Suppressor macrophage treated with lipopolysaccharide for 4 hours (primary cell): Measurements from ENCODE around the gene PPP1R14C.
"Not testable (repeated sequence)": the region's sequence is repeated elsewhere in the genome, so short reads cannot be mapped to it uniquely, and the experiment has no call there.

Experiments
- DNase-seq: peaks from one replicate; pipeline ENCODE4 v3.0.0-alpha.2; 2020

Gene PPP1R14C

DNA sequence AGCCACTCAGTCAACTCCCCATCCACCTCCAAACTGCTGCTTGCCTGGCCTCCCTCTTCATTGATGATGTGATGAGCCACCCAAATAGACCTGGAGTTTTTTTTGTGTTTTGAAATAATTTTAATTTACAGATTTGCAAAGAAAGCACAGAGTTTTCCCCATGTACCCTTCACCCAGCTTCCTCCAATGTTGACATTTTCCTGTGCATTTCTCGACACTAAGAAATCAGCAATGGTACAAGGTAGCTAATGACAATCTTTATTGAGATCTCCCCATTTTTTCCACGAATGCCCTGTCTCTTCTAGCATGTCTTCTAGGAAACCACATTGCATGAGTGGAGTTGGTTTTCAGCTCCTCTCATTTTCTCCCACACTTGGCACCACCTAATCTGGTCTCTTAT is 30.1 kb downstream of the PPP1R14C start:
- no peak for DNase-seq

DNA sequence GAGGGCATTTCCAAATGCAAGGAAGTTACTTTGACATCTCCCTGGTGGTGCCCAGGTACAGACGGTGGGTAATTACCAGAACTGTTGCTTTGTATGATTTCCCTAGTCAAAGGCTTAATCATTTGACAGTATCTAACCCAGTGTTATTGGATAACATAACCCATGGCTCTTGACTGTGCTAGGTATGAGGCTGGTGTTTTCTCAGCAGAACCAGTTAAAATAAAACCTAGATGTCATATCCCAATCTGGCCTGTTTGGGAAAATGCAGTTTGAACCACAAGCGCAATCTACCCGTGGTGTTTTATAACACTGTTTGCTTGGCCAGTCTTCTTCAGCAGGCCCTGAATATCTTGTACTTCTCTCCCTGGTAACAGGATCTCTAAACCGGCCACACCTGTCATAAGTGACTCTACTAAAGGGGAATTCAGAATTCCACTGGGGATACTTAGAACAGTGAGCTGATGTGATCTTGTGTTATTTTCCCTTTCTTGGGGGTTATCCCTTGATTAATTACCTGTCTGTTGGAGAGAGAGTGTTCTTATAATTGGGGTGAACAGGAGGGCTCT is 32.8 kb downstream of the PPP1R14C start:
- DNase-seq: no peak

DNA sequence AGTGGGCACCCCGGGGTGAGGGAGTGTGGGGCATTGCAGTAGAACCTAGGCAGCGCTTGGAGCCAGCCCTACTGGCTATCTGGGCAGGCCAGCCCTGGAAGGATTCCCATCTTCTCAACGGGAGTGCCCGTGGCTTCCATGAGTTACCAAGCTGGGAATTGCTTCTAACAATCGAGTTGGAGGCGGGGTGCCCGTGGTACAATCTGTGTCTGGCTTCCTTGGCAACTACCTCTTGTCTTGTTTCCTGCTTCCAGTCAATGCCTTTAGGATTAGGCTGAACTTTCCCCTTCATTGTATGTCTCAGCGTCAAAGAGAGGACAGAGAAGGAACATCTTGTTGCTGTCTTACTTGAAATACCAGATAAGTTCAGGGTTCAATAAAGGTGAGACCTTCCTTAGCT is 33.3 kb downstream of the PPP1R14C start:
- no peak for DNase-seq

DNA sequence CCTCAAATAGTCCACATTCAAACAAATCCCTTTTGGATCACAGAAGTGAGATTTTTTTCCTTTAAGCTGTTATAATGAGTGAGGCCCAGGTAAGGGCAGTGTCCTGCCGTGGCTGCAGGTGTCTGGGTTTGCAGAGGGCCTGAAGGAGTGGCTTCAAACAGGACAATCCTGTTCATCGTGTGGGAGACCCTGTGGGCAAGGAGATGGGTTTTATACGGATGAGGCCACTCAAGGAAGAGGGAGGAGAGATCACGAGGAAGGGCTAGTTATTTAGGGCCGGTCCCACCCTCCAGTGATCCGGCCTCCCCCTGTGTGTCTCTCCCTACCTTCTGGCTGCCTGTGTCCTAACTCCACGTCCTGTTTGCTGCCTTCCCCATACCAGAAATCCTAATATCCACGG is 33.8 kb downstream of the PPP1R14C start:
- DNase-seq: no peak

DNA sequence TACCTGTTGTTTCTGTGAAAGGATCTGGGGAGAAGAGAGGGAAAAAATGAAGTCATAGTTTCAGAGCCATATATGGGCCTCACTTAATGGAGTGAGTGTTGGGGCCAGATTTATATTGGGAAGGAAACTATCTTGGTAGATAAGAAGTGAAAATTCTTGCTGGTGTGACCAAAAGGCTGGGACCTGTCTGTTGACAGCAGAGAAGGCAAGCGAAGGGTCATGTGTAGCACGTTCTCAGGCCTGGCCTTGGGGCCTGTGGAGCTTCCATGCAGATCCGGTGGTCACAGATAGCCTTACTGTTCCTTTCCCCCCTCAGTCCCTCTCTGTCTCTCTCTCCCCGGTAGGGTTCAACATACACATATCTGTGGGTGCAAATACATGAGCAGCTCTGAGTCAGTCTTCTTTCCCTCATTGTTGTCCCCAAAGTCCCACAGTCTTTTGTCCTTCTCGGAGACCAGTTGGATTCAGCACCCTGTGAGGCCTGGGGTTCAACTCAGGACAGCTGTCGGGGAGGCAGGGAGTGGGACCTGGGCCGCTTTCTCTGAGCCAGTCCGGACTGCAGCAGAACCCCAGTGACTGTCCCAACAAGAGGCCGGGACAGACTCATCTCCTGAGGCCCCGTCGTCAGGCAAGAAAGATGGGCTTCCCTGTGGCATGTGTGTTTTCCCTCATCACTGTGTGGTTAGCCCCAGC is 34.6 kb downstream of the PPP1R14C start:
- DNase-seq: no peak

DNA sequence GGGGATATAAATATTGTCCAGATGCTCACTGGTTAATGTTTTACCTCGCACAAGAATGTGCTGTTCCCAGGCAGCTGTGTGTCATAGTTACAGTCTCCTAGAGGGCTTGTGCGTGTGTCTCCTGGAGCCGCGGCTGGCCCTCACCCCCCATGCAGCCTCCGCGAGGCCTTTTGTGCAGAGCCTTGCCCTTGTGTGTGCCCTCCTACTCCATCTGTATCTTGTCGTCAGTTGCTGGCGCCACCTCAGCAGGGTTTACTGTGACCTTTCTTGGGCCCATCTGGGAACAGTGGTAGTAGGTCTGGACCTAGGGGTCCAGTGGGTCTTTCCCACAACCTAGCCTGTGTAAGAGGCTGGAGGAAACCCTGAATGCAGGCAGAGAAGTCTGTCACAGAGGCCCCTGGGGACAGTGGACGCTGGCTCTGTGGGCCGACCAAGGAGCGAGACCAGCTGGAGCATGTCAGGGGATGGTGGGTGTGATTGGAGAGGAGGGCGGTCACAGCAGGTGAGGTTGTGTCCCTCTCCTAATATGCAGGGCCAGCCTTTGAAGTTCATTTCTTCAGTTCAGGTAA is 35.2 kb downstream of the PPP1R14C start:
- no peak for DNase-seq

DNA sequence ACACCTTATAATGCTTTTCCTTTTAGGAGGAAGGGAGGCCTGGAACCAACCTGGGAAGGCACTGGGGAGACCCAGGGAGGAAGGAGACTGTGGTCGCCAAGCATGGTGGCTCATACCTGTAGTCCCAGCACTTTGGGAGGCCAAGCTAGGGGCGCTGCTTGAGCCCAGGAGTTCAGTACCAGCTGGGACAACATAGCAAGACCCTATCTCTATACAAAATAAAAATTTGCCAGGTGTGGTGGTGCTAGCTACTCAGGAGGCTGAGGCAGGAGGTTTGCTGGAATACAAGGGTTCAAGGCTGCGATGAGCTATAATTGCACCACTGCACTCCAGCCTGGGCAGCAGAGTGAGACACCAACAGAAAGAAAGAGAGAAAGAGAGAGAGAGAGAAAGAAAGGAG is 36.2 kb downstream of the PPP1R14C start:
- no peak for DNase-seq

DNA sequence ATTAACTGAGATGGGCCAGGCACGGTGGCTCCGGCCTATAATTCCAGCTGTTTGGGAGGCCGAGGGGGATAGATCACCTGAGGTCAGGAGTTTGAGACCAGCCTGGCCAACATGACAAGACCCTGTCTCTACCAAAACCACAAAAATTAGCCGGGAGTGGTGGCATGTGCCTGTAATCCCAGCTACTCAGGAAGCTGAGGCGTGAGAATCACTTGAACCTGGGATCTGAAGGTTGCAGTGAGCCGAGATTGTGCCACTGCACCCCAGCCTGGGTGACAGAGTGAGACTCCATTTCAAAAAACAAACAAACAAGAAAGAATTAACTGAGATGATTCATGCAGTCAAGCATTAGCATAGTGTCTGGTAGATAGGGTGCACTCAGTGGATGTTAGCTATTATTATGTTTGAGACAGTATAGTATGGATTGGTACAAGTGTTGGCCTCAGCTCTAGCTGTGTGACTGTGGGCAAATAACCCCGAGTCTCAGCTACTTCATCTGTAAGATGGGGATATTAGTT is 37.1 kb downstream of the PPP1R14C start:
- DNase-seq: not testable (repeated sequence)

DNA sequence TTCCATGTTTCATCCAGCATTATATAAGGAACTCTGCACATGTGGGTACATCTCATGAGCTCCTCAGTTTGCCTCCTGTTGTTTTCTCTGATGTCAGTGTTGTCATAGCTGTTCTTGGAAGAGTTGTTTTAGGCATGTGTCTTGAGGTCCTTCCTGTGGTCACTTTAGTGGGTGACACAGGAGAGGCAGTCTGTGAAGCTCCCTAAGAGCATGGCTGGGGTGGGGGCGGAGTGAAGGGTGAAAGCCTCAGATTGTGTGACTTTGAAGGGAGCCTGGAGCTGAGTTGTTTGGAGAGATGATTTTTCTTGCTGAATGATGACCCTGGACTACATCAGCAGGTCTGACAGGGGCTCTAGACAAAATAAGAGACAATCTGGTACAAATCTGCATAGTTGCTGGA is 37.7 kb downstream of the PPP1R14C start:
- no peak for DNase-seq

DNA sequence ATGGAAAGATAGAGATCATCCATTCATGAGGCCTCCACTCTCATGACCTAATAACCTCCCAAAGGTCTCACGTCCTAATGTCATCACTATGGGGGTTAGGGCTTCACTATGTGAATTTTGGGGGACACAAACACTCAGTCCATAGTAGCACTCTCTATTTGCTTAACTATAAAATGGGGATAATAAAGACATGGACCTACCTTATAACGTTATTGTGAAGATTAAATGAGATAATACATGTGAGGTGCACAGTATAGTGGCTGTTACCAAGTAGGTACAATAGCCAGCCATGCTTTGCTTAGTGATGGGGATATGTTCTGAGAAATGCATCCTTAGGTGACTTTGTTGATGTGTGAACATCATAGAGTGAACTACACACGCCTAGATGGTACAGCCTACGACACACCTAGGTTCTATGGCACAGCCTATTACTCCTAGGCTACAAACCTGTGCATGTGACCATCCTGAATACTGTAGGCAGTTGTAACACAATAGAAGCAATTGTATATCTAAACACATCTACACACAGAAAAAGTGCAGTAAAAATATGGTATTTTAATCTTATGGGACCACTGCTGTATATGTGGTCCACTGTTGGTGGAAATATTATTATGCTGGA is 39.7 kb downstream of the PPP1R14C start:
- DNase-seq: no peak

DNA sequence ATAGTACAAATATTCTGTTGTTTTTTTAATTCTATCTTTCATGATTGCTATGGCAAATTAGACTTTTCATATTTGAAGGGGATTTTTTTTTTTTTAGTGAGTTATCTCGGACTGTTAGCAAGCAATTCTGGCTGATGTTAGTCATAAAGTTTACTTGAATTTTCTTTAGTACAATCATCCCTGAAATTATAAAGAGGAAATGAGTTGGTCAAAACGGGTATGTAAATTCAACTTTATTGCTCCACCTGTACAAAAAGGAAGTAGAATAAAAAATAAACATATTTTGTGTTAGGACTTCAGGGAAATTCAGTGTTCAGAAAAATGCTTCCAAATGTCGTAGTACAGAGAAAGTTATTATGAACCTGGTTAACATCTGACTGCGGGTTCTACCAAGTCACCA is 40.3 kb downstream of the PPP1R14C start:
- DNase-seq: no peak

DNA sequence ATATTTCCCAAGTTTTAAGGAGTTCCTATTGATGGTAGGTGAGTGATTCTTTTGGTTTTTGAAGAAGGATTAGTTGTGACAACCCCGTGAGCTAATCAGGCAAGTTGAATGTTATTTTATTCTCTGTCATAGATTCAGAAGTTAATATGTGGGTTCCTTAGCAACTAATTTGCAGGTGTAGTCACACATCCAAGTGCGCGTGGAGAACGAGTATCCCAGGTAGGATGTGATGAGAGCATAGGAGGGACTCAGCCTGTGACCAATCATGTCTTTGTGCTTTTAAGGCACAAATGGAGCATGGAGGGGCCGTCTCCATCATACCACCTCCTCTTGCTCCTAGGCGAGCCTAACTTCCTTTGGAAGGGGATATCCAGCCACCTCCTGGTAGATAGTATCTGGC is 41.1 kb downstream of the PPP1R14C start:
- no peak for DNase-seq

DNA sequence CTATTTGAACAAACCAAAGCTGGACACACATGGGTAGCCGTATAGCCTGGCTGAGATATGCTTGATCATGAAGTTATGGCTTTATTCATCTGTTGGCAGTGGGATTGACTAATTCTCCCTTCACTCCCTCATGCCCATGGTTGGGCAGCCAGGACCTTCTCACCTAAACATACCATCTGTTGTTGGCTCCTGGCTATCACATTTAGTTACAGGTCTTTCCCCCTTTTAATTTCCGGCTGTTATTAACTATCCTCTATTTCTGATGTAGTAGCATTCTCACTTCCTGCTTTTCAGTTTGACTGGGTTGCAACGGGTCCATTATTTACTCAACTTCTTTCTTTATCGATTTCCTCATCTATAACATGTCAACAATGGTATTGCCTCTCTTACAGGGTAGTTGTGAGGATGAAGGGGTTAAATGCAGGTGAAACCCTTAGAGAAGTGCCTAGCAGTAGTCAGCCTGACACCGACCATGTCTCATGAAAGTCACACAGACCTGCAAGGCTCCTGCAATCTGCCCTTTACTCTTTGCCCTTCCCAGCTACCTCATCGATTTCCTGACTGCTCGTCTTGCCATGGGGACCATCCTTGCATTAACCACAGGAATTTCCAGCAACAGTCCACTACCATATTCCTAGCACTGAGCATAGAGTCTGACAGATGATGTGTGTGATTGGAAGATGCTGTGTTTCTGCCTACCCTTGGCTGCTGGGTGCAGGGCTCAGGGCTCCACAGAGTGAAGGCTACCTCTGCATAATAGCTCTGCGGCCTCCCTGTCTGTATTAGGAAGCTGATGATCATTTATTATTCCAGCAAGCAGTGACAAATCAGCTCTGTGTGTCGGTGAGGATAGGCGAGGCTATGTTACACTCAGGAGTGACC is 42.2 kb downstream of the PPP1R14C start:
- peak; percentile 12 for DNase-seq

DNA sequence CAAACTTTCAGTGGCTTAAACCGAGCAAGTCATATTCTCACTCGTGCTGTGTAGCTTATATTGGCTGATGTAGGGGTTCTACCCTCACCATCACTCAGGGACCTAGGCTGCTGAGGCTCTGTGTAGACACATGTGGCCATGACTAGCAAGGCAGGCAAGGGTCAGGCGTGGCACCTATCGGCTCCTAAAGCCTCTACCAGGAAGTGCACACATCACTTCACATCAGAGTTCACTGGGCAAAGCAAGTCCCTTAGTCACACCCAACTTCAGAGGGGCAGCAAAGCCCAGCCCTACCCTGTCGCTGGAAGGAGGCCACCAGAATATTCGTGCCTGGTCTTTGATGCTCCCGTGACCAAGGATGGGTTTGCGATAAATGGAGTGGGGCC is 42.9 kb downstream of the PPP1R14C start:
- no peak for DNase-seq

DNA sequence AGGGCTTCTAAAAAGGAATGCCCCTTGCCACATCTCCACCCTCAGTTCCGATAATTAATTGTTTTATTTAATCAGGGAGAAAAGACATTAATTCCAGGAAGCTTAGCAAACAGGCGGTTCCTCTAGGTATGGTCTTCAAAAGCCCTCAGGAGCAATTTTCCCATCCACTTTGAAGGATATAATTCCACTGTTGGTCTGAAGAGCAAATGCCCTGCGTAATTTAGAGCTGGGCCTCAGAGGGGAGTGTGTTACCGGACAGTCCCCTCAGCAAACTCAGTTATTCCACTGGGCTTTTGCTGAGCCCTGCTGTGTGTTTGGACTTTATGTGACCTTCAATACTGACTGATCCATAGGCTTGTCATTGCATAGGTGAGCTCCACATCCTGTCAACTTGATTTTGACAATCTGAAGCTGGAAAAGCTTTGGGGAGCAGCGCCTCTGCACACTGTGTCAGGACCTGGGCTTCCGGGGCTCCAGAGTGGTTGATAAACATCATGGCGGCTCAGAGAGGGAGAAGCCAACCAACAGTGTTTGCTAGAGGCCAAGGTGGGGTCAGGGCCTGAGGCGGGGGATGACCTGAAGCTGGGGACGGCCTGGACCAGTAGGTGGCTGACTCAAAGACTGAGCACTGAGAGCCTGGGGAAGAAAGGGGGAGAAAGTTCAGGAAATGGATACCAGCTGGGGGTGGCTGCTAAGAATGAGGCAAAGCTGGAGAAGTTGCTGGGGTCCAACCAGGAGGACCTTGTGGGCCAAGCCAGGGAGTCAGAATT is 43.5 kb downstream of the PPP1R14C start:
- DNase-seq: no peak

DNA sequence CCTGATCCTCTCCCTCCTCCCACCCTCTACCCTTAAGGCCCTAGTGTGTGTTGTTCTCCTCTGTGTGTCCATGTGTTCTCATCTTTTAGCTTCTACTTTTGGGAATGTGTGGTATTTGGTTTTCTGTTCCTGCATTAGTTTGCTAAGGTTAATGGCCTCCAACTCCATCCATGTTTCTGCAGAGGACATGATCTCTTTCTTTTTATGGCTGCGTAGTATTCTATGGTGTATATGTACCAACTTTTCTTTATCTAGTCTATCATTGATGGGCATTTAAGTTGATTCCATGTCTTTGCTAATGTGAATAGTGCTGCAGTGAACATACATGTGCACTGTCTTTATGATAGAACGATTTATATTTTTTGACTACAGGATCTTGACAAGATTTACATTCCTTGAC is 44.6 kb downstream of the PPP1R14C start:
- DNase-seq: not testable (repeated sequence)

DNA sequence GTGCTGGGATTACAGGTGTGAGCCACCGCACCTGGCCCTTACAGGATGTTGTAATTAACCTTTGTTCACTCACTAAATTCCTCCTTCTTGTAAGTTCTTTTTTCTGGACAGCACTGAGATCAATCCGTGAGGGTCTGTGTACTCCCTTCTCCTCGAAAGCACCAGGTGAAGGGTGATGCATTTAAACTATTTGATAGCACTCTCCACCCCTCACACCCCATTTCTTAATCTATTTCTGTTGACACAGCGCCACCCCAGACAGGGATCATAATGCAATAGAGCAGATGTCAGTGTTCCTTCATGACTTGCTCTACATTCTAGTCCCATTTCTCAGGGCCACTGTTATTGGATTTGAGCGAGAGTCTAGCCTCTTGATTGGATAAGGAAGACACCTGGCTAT is 46.3 kb downstream of the PPP1R14C start:
- DNase-seq: no peak

DNA sequence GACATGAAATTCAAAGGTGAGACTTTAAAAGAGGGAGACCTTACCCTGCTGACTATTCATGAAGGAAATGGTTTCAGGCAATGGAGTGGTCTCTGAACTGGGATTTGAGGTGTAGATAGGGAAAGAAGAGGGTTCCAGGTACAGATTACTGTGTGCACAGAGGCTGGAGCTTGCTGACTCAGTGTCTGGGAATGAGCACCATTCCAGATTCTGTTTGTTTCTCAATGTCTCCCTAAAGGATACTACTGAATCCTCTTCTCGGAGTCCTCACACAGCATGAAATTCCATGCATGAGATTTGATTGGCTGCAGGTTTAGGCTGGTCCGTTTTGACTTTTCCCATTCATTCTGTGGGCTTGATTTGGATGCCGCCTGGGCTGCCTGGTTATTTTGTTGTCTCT is 49.0 kb downstream of the PPP1R14C start:
- no peak for DNase-seq

DNA sequence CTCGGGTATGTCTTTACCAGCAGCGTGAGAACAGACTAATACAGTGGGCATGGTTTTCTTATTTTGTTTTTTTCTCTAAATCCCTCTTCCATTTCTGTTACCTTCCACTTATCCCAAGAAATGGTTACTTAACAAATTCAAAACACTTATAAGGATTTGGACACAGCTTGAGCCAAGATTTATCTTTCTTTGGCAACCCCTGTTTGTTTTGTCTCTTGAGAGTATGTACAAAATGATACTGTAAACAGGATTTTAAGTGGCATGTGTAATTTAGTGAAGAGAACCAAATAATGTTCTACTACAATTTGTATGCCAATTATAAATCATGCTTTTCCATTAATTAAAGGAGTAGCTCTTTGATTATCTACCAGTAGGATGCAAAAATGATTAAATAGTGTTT is 51.4 kb downstream of the PPP1R14C start:
- no peak for DNase-seq

DNA sequence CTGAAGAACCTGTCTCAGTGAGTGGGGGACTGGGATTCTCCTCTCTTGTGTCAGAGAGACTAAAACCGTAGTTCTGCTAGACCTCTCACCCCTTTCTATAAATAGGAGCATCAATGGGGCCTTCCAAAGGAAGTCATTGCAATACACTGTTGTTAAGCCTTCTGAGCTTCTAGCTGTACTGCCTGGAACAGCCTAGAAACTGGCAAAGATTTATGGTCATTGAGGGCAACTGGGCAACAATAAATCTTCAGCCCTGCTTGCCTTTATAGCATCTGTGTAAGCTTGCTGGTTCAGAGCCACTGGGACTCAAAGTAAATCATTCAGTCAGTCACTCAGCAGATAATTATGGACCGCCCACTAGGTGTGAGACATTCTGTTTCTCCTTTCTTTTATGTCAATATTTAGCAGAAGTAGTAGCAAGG is 53.2 kb downstream of the PPP1R14C start:
- peak; percentile 17 for DNase-seq

DNA sequence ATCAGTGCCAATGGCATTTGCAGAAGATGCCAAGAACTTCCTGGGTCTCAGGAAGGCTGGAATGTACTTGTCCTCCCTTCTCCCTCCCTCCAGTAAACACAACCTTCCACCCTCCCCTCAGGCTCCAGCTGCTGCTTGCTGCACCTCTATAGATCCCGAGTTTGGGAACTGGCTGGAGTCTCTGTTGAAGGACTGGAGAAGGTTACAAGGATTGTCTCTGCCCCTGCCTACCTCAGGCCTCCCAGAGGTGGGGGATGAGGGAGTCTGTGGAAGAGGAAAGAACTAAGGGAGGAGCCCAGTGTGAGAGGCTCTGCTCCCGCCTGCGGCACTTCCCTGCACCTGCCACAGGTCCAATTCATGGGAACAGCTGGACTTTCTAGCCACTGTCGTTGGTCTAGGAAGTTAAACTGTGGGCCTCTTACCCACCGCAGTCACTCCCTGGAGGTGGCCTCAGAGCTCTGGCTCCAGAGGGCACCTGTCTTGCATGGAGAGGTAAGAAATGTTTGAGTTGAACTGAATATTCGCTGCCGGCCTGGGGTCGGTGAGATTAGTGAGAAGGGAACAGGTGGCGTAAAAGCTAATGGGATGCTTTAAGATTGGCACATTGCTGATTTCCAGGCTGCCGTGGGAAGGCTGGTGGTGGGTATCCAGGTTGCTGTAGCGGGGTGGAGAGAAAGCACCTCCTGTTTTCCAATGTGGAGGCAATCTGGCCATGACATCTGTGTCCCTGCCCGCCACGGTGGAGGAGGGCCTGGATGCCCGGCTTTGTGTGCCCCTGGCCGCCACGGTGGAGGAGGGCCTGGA is 54.3 kb downstream of the PPP1R14C start:
- no peak for DNase-seq
